ENCODE measurements around the gene ANKRD12. TPM values are rescaled to one million over a fixed set of nuclear protein-coding genes. Genes with fewer than 3 reads are reported as not detected.
"Not testable (repeated sequence)": the region's sequence is repeated elsewhere in the genome, so short reads cannot be mapped to it uniquely, and the experiment has no call there.

The ANKRD12 gene
- total and polyA plus RNA-seq, 12 donors = 14.1 to 91.2 (median 36.5) TPM

GRCh38 chr18:9090578-9090977 is 46.0 kb upstream of the ANKRD12 start:
- Histone ChIP-seq H3K27me3 (no peaks in the 10 kb centered on the region), H3K36me3 (replicated peaks in 1 of 2) (no peaks in the 10 kb centered on the region), H3K4me3 (no peak overlapping the region), H3K27ac (peak overlapping the region in 1 of 5 donors; percentile 18), H3K9me3 (replicated peaks in 1 of 3) (no peaks in the 10 kb centered on the region), H3K4me1 (replicated peaks in 1 of 2) (peaks cover 0 to 8% of the 10 kb centered on the region in 2 donors)
- DNase-seq = no peak
- TF ChIP-seq POLR2A (IDR thresholded peaks at IDR 0.05) = no peak
- TF ChIP-seq, protein P1, sequence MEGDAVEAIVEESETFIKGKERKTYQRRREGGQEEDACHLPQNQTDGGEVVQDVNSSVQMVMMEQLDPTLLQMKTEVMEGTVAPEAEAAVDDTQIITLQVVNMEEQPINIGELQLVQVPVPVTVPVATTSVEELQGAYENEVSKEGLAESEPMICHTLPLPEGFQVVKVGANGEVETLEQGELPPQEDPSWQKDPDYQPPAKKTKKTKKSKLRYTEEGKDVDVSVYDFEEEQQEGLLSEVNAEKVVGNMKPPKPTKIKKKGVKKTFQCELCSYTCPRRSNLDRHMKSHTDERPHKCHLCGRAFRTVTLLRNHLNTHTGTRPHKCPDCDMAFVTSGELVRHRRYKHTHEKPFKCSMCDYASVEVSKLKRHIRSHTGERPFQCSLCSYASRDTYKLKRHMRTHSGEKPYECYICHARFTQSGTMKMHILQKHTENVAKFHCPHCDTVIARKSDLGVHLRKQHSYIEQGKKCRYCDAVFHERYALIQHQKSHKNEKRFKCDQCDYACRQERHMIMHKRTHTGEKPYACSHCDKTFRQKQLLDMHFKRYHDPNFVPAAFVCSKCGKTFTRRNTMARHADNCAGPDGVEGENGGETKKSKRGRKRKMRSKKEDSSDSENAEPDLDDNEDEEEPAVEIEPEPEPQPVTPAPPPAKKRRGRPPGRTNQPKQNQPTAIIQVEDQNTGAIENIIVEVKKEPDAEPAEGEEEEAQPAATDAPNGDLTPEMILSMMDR (IDR thresholded peaks at IDR 0.05) = no peak
- 77 to 93% (median 85%) methylated on average over 5 of the region's 5 CpGs for WGBS, 4 donors
- intact Hi-C loops (cut with DNase I) = no loop called here

GRCh38 chr18:9091066-9091476 is 45.5 kb upstream of the ANKRD12 start:
- WGBS, 4 donors = 74 to 85% (median 79%) methylated on average over 4 of the region's 4 CpGs
- H3K4me3 ChIP-seq = no peak overlapping the region
- H3K27me3 ChIP-seq = no peaks in the 10 kb centered on the region
- no peak overlapping the region for H3K27ac ChIP-seq
- TF ChIP-seq POLR2A (IDR thresholded peaks at IDR 0.05) = no peak
- TF ChIP-seq, protein P1 (IDR thresholded peaks at IDR 0.05) = no peak
- no peaks in the 10 kb centered on the region for H3K36me3 ChIP-seq (replicated peaks in 1 of 2)
- intact Hi-C loops (cut with DNase I) = no loop called here
- H3K4me1 ChIP-seq (replicated peaks in 1 of 2) = peaks cover 0 to 8% of the 10 kb centered on the region in 2 donors
- no peak for DNase-seq
- no peaks in the 10 kb centered on the region for H3K9me3 ChIP-seq (replicated peaks in 1 of 3)

DNA sequence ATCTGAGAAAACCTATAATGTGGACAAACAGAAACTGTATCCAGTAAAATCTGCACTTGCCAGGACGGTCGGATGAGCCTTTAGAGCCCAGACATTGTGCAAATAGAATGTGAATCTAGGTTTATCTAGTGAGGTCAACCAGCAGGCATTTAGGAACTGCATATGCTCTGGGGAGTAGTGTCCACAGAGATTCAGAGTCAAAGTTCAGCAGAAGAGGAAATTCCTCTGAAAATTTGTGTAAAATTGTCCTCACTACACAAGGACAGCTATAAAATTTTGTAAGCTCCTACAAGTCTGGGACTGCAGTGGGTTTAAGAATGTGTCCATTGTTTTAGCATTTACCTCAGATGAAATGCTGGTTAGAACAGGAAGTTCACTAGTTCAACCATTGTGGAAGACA is 43.9 kb upstream of the ANKRD12 start:
- 50 to 58% (median 55%) methylated on average over 2 of the region's 2 CpGs for WGBS, 4 donors
- peak overlapping the region in 2 of 5 donors; percentile 45 to 50 for H3K27ac ChIP-seq
- TF ChIP-seq POLR2A (IDR thresholded peaks at IDR 0.05) = no peak
- TF ChIP-seq, protein P1 (IDR thresholded peaks at IDR 0.05) = no peak
- no peaks in the 10 kb centered on the region for H3K9me3 ChIP-seq (replicated peaks in 1 of 3)
- no peak overlapping the region for H3K4me3 ChIP-seq
- H3K4me1 ChIP-seq (replicated peaks in 1 of 2) = peaks cover 0 to 8% of the 10 kb centered on the region in 2 donors
- H3K27me3 ChIP-seq = no peaks in the 10 kb centered on the region
- intact Hi-C loops (cut with DNase I) = no loop called here
- H3K36me3 ChIP-seq (replicated peaks in 1 of 2) = no peaks in the 10 kb centered on the region
- no peak for DNase-seq

GRCh38 chr18:9093109-9093508 is 43.5 kb upstream of the ANKRD12 start:
- H3K27me3 ChIP-seq; DNase-seq; intact Hi-C loops (cut with DNase I); H3K4me3 ChIP-seq; H3K9me3 ChIP-seq (replicated peaks in 1 of 3); H3K36me3 ChIP-seq (replicated peaks in 1 of 2); H3K4me1 ChIP-seq (replicated peaks in 1 of 2): not testable (repeated sequence)
- H3K27ac ChIP-seq = peak overlapping the region in 1 of 5 donors; percentile 45
- 72 to 94% (median 80%) methylated on average over 2 to 3 of the region's 3 CpGs for WGBS, 4 donors
